Nephron (organoid): ENCODE data around the gene RBPJL.

Experiments
- H3K27ac Mint-ChIP-seq, 3 experiments: 2 replicates each; pipeline ENCODE4 v1.8.0; 2020; ENCODE audit warnings: mixed read lengths in 3 of 3, mild to moderate bottlenecking in 2 of 3, moderate library complexity in 1 of 3
- H3K27me3 Mint-ChIP-seq: 2 replicates; pipeline ENCODE4 v1.8.0; 2021; ENCODE audit warnings: low read depth, mild to moderate bottlenecking, moderate library complexity, mixed read lengths
- H3K36me3 Mint-ChIP-seq: 2 replicates; pipeline ENCODE4 v1.8.0; 2020; ENCODE audit warnings: low read depth, mixed read lengths
- H3K4me1 Mint-ChIP-seq: 2 replicates; pipeline ENCODE4 v1.8.0; 2020; ENCODE audit warnings: mixed read lengths
- H3K4me3 Mint-ChIP-seq, 3 experiments: 2 replicates each; pipeline ENCODE4 v1.8.0; 2020; ENCODE audit warnings: mild to moderate bottlenecking in 3 of 3, mixed read lengths in 3 of 3, moderate library complexity in 2 of 3
- H3K9me3 Mint-ChIP-seq: 2 replicates; pipeline ENCODE4 v1.8.0; 2020; ENCODE audit warnings: mixed read lengths
- CTCF ChIP-seq, 3 experiments: fragments of 200-600 bp; sonication (generic); IDR thresholded peaks; one replicate each; pipeline ENCODE4 v1.5.0; 2021; ENCODE audit warnings: antibody characterized with exemption in 3 of 3; ENCODE audit not compliant: unreplicated experiment in 3 of 3

Gene RBPJL

GRCh38 chr20:45361793-45362192 is 55.2 kb downstream of the RBPJL start:
- Mint-ChIP-seq H3K27me3 (no peaks in the 10 kb centered on the region), H3K4me3 (no peak overlapping the region), H3K9me3 (no peaks in the 10 kb centered on the region), H3K27ac (no peak overlapping the region), H3K4me1 (peaks cover 28% of the 10 kb centered on the region), H3K36me3 (peaks cover 9% of the 10 kb centered on the region)
- no peak for TF ChIP-seq CTCF (IDR thresholded peaks at IDR 0.05; ENCODE audit: unreplicated experiment in 3 of 3)

GRCh38 chr20:45362804-45363610 is 56.4 kb downstream of the RBPJL start, which contains the start of gene SYS1:
Gene SYS1, plus strand, starts transcription at chr20:45363156. Its CDS starts 376 bp downstream, at chr20:45363532.
- Mint-ChIP-seq H3K27ac (peak within 1 kb of the TSS; percentile 88 to 99 (median 89)), H3K36me3 (peaks cover 19% of the 10 kb centered on the region), H3K4me3 (peak within 1 kb of the TSS; percentile 92 to 95 (median 92)), H3K9me3 (no peaks in the 10 kb centered on the region), H3K4me1 (peaks cover 26% of the 10 kb centered on the region), H3K27me3 (no peaks in the 10 kb centered on the region)
- peak; percentile 87 to 90 (median 89) for TF ChIP-seq CTCF (IDR thresholded peaks at IDR 0.05; ENCODE audit: unreplicated experiment in 3 of 3)

- Mint-ChIP-seq H3K9me3 (no peaks in the 10 kb centered on the region), H3K4me1 (peaks cover 18% of the 10 kb centered on the region), H3K4me3 (peak overlapping the region; percentile 92 to 95 (median 92)), H3K36me3 (peaks cover 28% of the 10 kb centered on the region), H3K27ac (peak overlapping the region; percentile 88 to 99 (median 89)), H3K27me3 (no peaks in the 10 kb centered on the region)
- TF ChIP-seq CTCF (IDR thresholded peaks at IDR 0.05; ENCODE audit: unreplicated experiment in 3 of 3), result no peak
Observed at GRCh38 chr20:45363611-45364492, 57.2 kb downstream of the RBPJL start.

- Mint-ChIP-seq H3K27me3 (no peaks in the 10 kb centered on the region), H3K4me3 (peak overlapping the region; percentile 75 to 95 (median 76)), H3K4me1 (peaks cover 14% of the 10 kb centered on the region), H3K9me3 (no peaks in the 10 kb centered on the region), H3K36me3 (peaks cover 33% of the 10 kb centered on the region), H3K27ac (no peak overlapping the region)
- no peak for TF ChIP-seq CTCF (IDR thresholded peaks at IDR 0.05; ENCODE audit: unreplicated experiment in 3 of 3)
Observed at GRCh38 chr20:45365444-45365970, 58.9 kb downstream of the RBPJL start.

- no peak for TF ChIP-seq CTCF (IDR thresholded peaks at IDR 0.05; ENCODE audit: unreplicated experiment in 3 of 3)
- no peak overlapping the region for H3K27ac Mint-ChIP-seq
- peaks cover 14% of the 10 kb centered on the region for H3K4me1 Mint-ChIP-seq
- no peak overlapping the region for H3K4me3 Mint-ChIP-seq
- no peaks in the 10 kb centered on the region for H3K9me3 Mint-ChIP-seq
- no peaks in the 10 kb centered on the region for H3K27me3 Mint-ChIP-seq
- H3K36me3 Mint-ChIP-seq, result peaks cover 33% of the 10 kb centered on the region
Observed at GRCh38 chr20:45366192-45366591, 59.6 kb downstream of the RBPJL start.
